Tibial artery (tissue), 4 donors: ENCODE measurements around the gene SPPL2C.

ENCODE experiments used
- DNase-seq, 2 donors: peaks; one replicate each; pipeline ENCODE4 v3.0.0-alpha.2; 2019
- H3K27ac ChIP-seq, 2 donors: fragments of 200-600 bp; sonication (generic) in 1 of 2; 1 replicate in 1 of 2; 2 replicates in 1 of 2; pipeline ENCODE4 v1.5.1; 2018 to 2019; ENCODE audit warnings: mild to moderate bottlenecking in 1 of 2
- H3K27me3 ChIP-seq, 2 donors: fragments of 200-600 bp; sonication (generic) in 1 of 2; one replicate each; pipeline versions ENCODE4 v1.5.1 to v1.6.0; 2016 to 2019
- H3K36me3 ChIP-seq, 3 donors: fragments of 200-600 bp; sonication (generic) in 2 of 3; one replicate each; pipeline ENCODE4 v1.5.1; 2016 to 2019; ENCODE audit warnings: mild to moderate bottlenecking in 2 of 3
- H3K4me1 ChIP-seq, 4 donors: fragments of 200-600 bp; sonication (generic) in 2 of 4; 1 replicate in 3 of 4; 2 replicates in 1 of 4; pipeline ENCODE4 v1.5.1; 2016 to 2019
- H3K4me3 ChIP-seq, 2 donors: fragments of 200-600 bp; sonication (generic) in 1 of 2; 1 replicate in 1 of 2; 2 replicates in 1 of 2; pipeline ENCODE4 v1.5.1; 2018 to 2019; ENCODE audit warnings: mild to moderate bottlenecking in 2 of 2
- H3K9me3 ChIP-seq, 3 donors: fragments of 200-600 bp; sonication (generic) in 1 of 3; one replicate each; pipeline ENCODE4 v1.5.1; 2016 to 2019
- intact Hi-C: fragments of 100-400 bp; cut with DNase I; formaldehyde crosslinking; loops from one replicate; pipeline ENCODE4 v1.15.0; 2023; ENCODE audit warnings: low total_unique reads
- TF ChIP-seq, protein P1 (sequence below), 2 experiments: fragments of 200-600 bp in 1 of 2; fragments of 450-650 bp in 1 of 2; IDR thresholded peaks; one replicate each; pipeline ENCODE4 v1.5.1; 2017 to 2019; ENCODE audit warnings: antibody characterized with exemption in 2 of 2, mild to moderate bottlenecking in 1 of 2, moderate library complexity in 1 of 2

SPPL2C gene

GRCh38 chr17:45837187-45837586 is 7.5 kb upstream of the SPPL2C start:
- Histone ChIP-seq H3K36me3 (no peaks in the 10 kb centered on the region), H3K9me3 (no peaks in the 10 kb centered on the region), H3K27me3 (peaks cover 0 to 72% of the 10 kb centered on the region in 2 donors), H3K4me1 (peaks cover 0 to 2% (median 0%) of the 10 kb centered on the region in 4 donors), H3K4me3 (no peak overlapping the region), H3K27ac (no peak overlapping the region)
- DNase-seq: no peak
- intact Hi-C loops: no loop called here
- TF ChIP-seq, protein P1, sequence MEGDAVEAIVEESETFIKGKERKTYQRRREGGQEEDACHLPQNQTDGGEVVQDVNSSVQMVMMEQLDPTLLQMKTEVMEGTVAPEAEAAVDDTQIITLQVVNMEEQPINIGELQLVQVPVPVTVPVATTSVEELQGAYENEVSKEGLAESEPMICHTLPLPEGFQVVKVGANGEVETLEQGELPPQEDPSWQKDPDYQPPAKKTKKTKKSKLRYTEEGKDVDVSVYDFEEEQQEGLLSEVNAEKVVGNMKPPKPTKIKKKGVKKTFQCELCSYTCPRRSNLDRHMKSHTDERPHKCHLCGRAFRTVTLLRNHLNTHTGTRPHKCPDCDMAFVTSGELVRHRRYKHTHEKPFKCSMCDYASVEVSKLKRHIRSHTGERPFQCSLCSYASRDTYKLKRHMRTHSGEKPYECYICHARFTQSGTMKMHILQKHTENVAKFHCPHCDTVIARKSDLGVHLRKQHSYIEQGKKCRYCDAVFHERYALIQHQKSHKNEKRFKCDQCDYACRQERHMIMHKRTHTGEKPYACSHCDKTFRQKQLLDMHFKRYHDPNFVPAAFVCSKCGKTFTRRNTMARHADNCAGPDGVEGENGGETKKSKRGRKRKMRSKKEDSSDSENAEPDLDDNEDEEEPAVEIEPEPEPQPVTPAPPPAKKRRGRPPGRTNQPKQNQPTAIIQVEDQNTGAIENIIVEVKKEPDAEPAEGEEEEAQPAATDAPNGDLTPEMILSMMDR (IDR thresholded peaks at IDR 0.05): no peak

DNA sequence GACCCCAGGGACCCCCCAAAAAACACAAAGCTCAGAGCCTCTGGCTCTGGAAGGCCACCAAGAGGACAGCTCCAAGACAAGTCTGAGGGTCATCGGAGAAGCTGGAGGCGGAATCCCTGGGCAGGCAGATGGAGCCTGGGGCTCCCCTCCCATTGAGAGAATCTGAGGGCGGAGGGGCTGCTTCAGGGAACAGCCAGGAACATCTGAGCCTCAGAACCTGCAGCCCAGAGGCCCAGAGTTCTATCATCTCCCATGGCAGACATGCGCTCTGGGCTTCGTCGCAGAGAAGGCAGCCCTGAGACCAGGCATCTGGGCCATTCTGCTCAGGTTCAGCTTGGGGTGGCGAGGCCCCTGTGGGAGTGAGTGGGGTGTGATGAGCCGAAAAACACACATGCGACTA is 7.1 kb upstream of the SPPL2C start:
- no peak for DNase-seq
- intact Hi-C loops: no loop called here
- Histone ChIP-seq H3K27ac (no peak overlapping the region), H3K36me3 (no peaks in the 10 kb centered on the region), H3K27me3 (peaks cover 0 to 71% of the 10 kb centered on the region in 2 donors), H3K4me1 (no peaks in the 10 kb centered on the region), H3K9me3 (no peaks in the 10 kb centered on the region), H3K4me3 (no peak overlapping the region)
- TF ChIP-seq, protein P1 (IDR thresholded peaks at IDR 0.05): no peak

GRCh38 chr17:45838751-45839295 is 5.9 kb upstream of the SPPL2C start:
- H3K36me3 ChIP-seq: no peaks in the 10 kb centered on the region
- no peak overlapping the region for H3K27ac ChIP-seq
- H3K9me3 ChIP-seq: no peaks in the 10 kb centered on the region
- no peak overlapping the region for H3K4me3 ChIP-seq
- H3K4me1 ChIP-seq: no peaks in the 10 kb centered on the region
- DNase-seq: no peak
- TF ChIP-seq, protein P1 (IDR thresholded peaks at IDR 0.05): no peak
- peaks cover 0 to 58% of the 10 kb centered on the region in 2 donors for H3K27me3 ChIP-seq
- intact Hi-C loops: no loop called here

DNA sequence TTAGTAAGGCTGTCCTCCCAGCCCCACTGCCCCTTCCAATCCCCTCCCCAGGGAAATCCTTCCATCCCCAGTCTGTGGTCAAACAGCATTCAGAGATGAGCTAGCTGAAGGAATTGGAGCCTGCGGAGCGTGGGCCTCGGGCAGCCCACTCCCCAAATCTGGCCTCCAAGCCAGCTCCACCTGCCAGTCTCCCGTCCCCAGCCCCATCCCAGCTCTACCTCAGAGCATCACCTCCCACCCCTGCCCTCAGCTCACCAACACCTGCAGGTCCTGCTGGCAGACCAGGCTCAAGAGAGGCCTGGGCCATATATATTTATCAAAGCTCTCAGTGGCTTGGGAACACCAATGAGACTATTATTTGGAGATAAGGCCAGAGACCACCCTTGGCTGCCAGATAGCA is 5.2 kb upstream of the SPPL2C start:
- no peaks in the 10 kb centered on the region for H3K4me1 ChIP-seq
- no peaks in the 10 kb centered on the region for H3K9me3 ChIP-seq
- H3K27ac ChIP-seq: no peak overlapping the region
- peaks cover 0 to 53% of the 10 kb centered on the region in 2 donors for H3K27me3 ChIP-seq
- H3K4me3 ChIP-seq: no peak overlapping the region
- TF ChIP-seq, protein P1 (IDR thresholded peaks at IDR 0.05): no peak
- intact Hi-C loops: no loop called here
- no peaks in the 10 kb centered on the region for H3K36me3 ChIP-seq
- no peak for DNase-seq

DNA sequence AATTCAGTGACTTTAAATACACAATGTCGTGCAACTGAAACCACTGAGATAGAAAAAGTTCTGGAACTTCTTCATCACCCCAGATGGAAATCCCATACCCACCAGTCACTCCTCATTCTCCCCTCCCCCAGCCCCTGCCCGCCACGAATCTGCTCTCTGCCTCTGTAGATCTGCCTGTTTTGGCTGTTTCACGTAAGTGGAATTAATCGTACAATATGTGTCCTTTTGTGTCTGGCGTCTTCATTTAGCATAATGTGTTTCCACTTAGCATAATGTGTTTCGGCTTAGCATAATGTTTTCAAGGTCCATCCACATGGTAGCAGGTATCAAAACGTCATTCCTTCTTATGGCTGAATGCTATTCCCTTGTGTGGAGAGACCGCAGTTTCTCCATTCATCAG is 3.5 kb upstream of the SPPL2C start:
- Histone ChIP-seq H3K36me3 (no peaks in the 10 kb centered on the region), H3K9me3 (no peaks in the 10 kb centered on the region), H3K27ac (no peak overlapping the region), H3K4me1 (no peaks in the 10 kb centered on the region), H3K27me3 (peaks cover 0 to 53% of the 10 kb centered on the region in 2 donors), H3K4me3 (no peak overlapping the region)
- intact Hi-C loops: no loop called here
- TF ChIP-seq, protein P1 (IDR thresholded peaks at IDR 0.05): no peak
- no peak for DNase-seq
